ENCODE results near the gene VAT1L.

GRCh38 chr16:78025631-78026030 lies 237.3 kb downstream of the VAT1L start:
- TF ChIP-seq CTCF (IDR thresholded peaks at IDR 0.05) (no peak), POLR2A (IDR thresholded peaks at IDR 0.05) (no peak)

Measured in Peyer's patch (tissue), 4 donors.